A549 (cell line): ENCODE results near the gene GRIN3A.
"Not testable (repeated sequence)": the region's sequence is repeated elsewhere in the genome, so short reads cannot be mapped to it uniquely, and the experiment has no call there.

Experiments used
- BCL3 ChIP-seq: fragments of >200 bp; sonication (Bioruptor Twin); formaldehyde crosslinking; IDR thresholded peaks from 3 replicates; pipeline ENCODE4 v1.6.1; 2016
- CHD2 ChIP-seq: fragments of 150-350 bp; IDR thresholded peaks from 2 replicates; pipeline ENCODE4 v1.6.1; 2014; ENCODE audit warnings: low read length; ENCODE audit not compliant: partially characterized antibody
- CTCF ChIP-seq: fragments of >200 bp; sonication (Bioruptor Twin); formaldehyde crosslinking; IDR thresholded peaks from 3 replicates; pipeline ENCODE4 v1.5.1; 2016
- FOXS1 ChIP-seq: fragments of 250-450 bp; sonication (Bioruptor Pico); IDR thresholded peaks from 2 replicates; pipeline ENCODE4 v1.5.0; 2020; ENCODE audit warnings: mild to moderate bottlenecking, moderate library complexity
- HDAC2 ChIP-seq: fragments of 200-600 bp; sonication (generic); IDR thresholded peaks from 2 replicates; pipeline ENCODE4 v1.6.1; 2016
- PBX3 ChIP-seq: IDR thresholded peaks from 2 replicates; pipeline ENCODE4 v1.6.1; 2012
- POLR2A ChIP-seq: IDR thresholded peaks from 2 replicates; pipeline ENCODE4 v1.6.1; 2012; ENCODE audit warnings: mild to moderate bottlenecking, low read length
- RAD21 ChIP-seq, 2 experiments: fragments of >200 bp in 1 of 2; sonication (Bioruptor Twin) in 1 of 2; formaldehyde crosslinking in 1 of 2; IDR thresholded peaks in 1 of 2; conservative IDR thresholded peaks in 1 of 2; 2 replicates in 1 of 2; 3 replicates in 1 of 2; pipeline ENCODE4 v1.6.1; 2012 to 2018; ENCODE audit warnings: inconsistent platforms in 1 of 2
- REST ChIP-seq: fragments of 200-600 bp; sonication (generic); IDR thresholded peaks from 2 replicates; pipeline ENCODE4 v1.6.1; 2016; ENCODE audit warnings: antibody characterized with exemption, mild to moderate bottlenecking, moderate library complexity
- RFX5 ChIP-seq: fragments of 450-650 bp; IDR thresholded peaks from 2 replicates; pipeline ENCODE4 v1.7.1; 2014; ENCODE audit warnings: antibody characterized with exemption, mild to moderate bottlenecking, moderate library complexity
- ZSCAN20 ChIP-seq: fragments of 250-450 bp; sonication (Bioruptor Pico); IDR thresholded peaks from 2 replicates; pipeline ENCODE4 v1.8.0; 2022; ENCODE audit warnings: mild to moderate bottlenecking, moderate library complexity

- TF ChIP-seq CTCF; BCL3; ZSCAN20; RFX5; REST; POLR2A; CHD2; RAD21 (conservative IDR thresholded peaks at IDR 0.05 in 1 of 2, IDR thresholded peaks at IDR 0.05 in 1 of 2); FOXS1 (CRISPR knock-in tag); PBX3; HDAC2: not testable (repeated sequence)
Measured at GRCh38 chr9:101724271-101724670, 14.2 kb downstream of the GRIN3A start.
